ENCODE results near the gene CEP170. TPM values are rescaled to one million over a fixed set of nuclear protein-coding genes. Genes with fewer than 3 reads are reported as not detected.

Gene CEP170
- polyA plus RNA-seq, 1 donor from 2014 or later: 403 TPM

- Histone ChIP-seq H3K9me3 (ENCODE audit: low read length) (no peaks in the 10 kb centered on the region), H3K4me3 (ENCODE audit: low read length) (peak overlapping the region; percentile 83), H3K27me3 (ENCODE audit: insufficient read depth, low read depth, low read length) (no peaks in the 10 kb centered on the region), H3K9me2 (ENCODE audit: insufficient read depth, low read length) (no peaks in the 10 kb centered on the region), H3K9ac (ENCODE audit: low read length) (no peak overlapping the region), H3F3A (ENCODE audit: insufficient read depth, low read length, poor library complexity, severe bottlenecking) (peaks cover 8% of the 10 kb centered on the region), H3K79me2 (replicated peaks; ENCODE audit: insufficient read depth, low read length) (peaks cover 84% of the 10 kb centered on the region), H4K20me1 (ENCODE audit: insufficient read depth) (peaks cover 45% of the 10 kb centered on the region), H2AFZ (ENCODE audit: low read depth, low read length) (no peak overlapping the region), H3K4me2 (ENCODE audit: low read length) (peak overlapping the region; percentile 100), H3K36me3 (ENCODE audit: insufficient read depth, low read length) (no peaks in the 10 kb centered on the region), H3K27ac (ENCODE audit: low read length) (no peak overlapping the region)
- TF ChIP-seq EP300 (conservative IDR thresholded peaks at IDR 0.05; ENCODE audit: poor library complexity, severe bottlenecking): no peak
- TF ChIP-seq MXI1 (conservative IDR thresholded peaks at IDR 0.05; ENCODE audit: poor library complexity, severe bottlenecking): no peak
- TF ChIP-seq EZH2 (IDR thresholded peaks at IDR 0.05; ENCODE audit: borderline replicate concordance, insufficient read depth, low read length, poor library complexity, severe bottlenecking): no peak
- no peak for TF ChIP-seq POLR2AphosphoS5 (IDR thresholded peaks at IDR 0.05)
- TF ChIP-seq CTCF (IDR thresholded peaks at IDR 0.05; ENCODE audit: poor library complexity, severe bottlenecking): no peak
- no peak for TF ChIP-seq TAF1 (IDR thresholded peaks at IDR 0.05; ENCODE audit: low read depth)
- no peak for TF ChIP-seq SMC3 (conservative IDR thresholded peaks at IDR 0.05; ENCODE audit: poor library complexity)
- no peak for TF ChIP-seq RAD21 (conservative IDR thresholded peaks at IDR 0.05)
- no peak for TF ChIP-seq REST (IDR thresholded peaks at IDR 0.05; ENCODE audit: borderline replicate concordance)
These were observed 3.5 kb downstream of the CEP170 start for GRCh38 chr1:243251539-243251938.

GRCh38 chr1:243250102-243250501, 5.0 kb downstream of the CEP170 start:
- peaks cover 8% of the 10 kb centered on the region for H3F3A ChIP-seq (ENCODE audit: insufficient read depth, low read length, poor library complexity, severe bottlenecking)
- no peak overlapping the region for H2AFZ ChIP-seq (ENCODE audit: low read depth, low read length)
- no peak overlapping the region for H3K27ac ChIP-seq (ENCODE audit: low read length)
- H4K20me1 ChIP-seq (ENCODE audit: insufficient read depth): peaks cover 45% of the 10 kb centered on the region
- H3K9me3 ChIP-seq (ENCODE audit: low read length): no peaks in the 10 kb centered on the region
- TF ChIP-seq TAF1 (IDR thresholded peaks at IDR 0.05; ENCODE audit: low read depth): no peak
- no peak for TF ChIP-seq EP300 (conservative IDR thresholded peaks at IDR 0.05; ENCODE audit: poor library complexity, severe bottlenecking)
- no peak for TF ChIP-seq EZH2 (IDR thresholded peaks at IDR 0.05; ENCODE audit: borderline replicate concordance, insufficient read depth, low read length, poor library complexity, severe bottlenecking)
- TF ChIP-seq REST (IDR thresholded peaks at IDR 0.05; ENCODE audit: borderline replicate concordance): no peak
- no peak for TF ChIP-seq SMC3 (conservative IDR thresholded peaks at IDR 0.05; ENCODE audit: poor library complexity)
- TF ChIP-seq CTCF (IDR thresholded peaks at IDR 0.05; ENCODE audit: poor library complexity, severe bottlenecking): no peak
- no peak for TF ChIP-seq POLR2AphosphoS5 (IDR thresholded peaks at IDR 0.05)
- TF ChIP-seq RAD21 (conservative IDR thresholded peaks at IDR 0.05): no peak
- no peak for TF ChIP-seq MXI1 (conservative IDR thresholded peaks at IDR 0.05; ENCODE audit: poor library complexity, severe bottlenecking)
- no peaks in the 10 kb centered on the region for H3K36me3 ChIP-seq (ENCODE audit: insufficient read depth, low read length)
- no peaks in the 10 kb centered on the region for H3K27me3 ChIP-seq (ENCODE audit: insufficient read depth, low read depth, low read length)
- no peaks in the 10 kb centered on the region for H3K9me2 ChIP-seq (ENCODE audit: insufficient read depth, low read length)
- H3K4me2 ChIP-seq (ENCODE audit: low read length): no peak overlapping the region
- no peak overlapping the region for H3K9ac ChIP-seq (ENCODE audit: low read length)
- H3K4me3 ChIP-seq (ENCODE audit: low read length): peak overlapping the region; percentile 83
- peaks cover 92% of the 10 kb centered on the region for H3K79me2 ChIP-seq (replicated peaks; ENCODE audit: insufficient read depth, low read length)
